Pulmonary artery endothelial cell (primary cell): Measurements from ENCODE around the gene LMF1. TPM values are rescaled to one million over a fixed set of nuclear protein-coding genes. Genes with fewer than 3 reads are reported as not detected.

Source experiments
- DNase-seq: peaks from one replicate; pipeline ENCODE4 v3.0.0-alpha.2; 2011; ENCODE audit warnings: low read depth, low spot score
- total RNA-seq: library from RNA; depleted of rRNA; stranded (reverse); fragments of >200 nt; gene quantifications from 2 replicates; pipeline ENCODE4 v1.2.3, GENCODE V29; 2014

Gene LMF1
- total RNA-seq, 1 donor from 2014 or later: 12.9 TPM

GRCh38 chr16:913817-914439 lies 56.9 kb downstream of the LMF1 start:
- no peak for DNase-seq

- no peak for DNase-seq
Measured at GRCh38 chr16:912684-913613, 57.8 kb downstream of the LMF1 start.

GRCh38 chr16:912322-912683 lies 58.5 kb downstream of the LMF1 start:
- DNase-seq: no peak

DNA sequence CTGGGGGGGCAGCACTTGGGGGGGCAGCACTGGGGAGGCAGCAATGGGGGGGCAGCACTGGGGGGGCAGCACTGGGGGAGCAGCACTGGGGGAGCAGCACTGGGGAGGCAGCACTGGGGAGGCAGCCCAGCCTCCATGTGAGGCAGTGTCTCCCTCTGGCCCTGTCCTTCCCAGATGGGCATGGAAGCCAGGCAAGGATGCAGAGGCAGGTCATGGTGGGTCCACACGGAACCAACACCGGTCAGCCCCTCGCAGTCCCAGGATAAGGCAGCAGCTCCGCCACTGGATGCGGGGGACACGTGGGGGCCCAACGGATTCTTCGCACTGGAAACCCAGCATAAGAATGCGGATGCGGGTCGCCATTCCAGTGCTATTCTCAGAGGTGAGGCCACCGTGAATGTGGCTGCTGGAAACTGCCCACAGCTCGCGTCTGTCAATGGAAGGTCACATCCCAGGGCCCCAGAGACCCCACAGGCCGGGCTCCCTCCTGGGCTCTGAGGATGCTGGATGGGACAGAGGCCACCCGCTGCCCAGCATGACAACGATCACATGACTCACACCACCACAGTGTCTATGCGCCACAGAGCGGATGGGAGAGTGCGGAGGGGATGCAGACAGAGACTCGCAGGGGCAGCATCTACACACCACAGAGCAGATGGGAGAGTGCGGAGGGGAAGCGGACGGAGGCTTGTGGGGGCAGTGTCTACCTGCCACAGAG lies 59.0 kb downstream of the LMF1 start:
- DNase-seq: no peak

DNA sequence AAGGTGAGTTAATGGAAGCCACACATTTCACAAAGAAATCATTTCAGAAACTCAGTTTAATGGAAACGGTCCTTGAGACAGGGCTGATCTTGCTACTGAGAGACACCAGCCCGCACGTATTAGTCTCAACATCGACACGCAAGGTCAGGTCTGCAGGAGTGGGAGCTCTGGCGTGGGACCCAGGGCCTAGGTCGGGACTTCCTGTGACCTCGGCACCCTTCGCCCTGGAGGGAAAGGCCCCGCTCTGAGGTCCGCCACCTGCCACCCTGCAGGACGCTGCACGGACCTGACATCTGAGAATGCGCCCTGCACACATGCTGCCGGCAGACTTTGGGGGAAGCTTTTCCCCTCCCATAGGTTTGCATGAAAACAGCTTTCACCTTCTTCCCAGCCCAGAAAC lies 59.7 kb downstream of the LMF1 start:
- no peak for DNase-seq

DNA sequence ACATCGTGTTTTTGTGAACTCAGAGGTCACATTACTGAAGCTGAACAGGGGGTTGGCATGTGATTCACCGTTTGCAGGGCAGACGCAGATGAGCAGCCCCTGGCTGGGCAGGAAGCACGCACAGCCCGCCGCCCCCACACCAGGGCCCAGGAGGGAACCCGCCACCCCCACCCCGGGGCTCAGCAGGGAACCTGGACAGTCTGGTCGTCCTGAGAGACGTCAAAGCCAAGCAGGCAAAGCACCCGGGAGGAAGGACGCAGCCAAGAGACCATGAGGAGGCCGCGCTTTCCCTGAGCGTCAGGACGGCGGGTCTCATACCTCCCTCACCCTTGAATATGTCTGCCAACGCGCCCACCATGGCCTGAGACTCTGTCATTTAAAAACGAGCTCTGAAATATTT lies 60.6 kb downstream of the LMF1 start:
- DNase-seq: no peak

DNA sequence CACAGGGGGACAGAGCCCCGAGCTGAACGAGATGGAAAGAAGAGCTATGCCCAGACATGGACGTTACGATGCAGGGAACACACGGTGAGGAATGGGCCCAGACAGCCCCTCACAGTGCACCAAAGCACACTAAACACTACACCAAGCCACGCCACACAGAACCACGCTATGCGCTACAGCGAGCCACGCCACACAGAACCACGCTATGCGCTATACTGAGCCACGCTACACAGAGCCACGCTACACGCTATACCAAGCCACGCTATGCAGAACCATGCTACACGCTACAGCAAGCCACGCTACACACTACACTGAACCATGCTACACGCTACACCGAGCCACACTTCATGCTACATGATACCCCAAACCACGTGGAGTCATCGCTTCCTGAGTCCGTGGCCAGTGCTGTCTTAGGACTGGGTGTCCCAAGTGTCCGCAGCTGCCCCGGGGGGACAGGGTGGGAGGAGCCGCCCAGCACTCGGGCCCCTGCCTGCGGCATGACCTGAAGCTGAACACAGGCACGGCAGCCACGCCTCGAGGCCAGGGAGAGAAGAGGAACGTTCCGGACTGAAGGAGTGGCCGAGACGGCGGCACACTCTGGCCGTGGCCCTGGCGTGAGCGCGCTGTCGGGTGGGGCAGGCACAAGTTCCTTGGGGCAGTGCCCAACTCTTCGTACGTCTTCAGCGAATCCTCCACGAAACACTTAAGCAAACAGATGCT lies 61.3 kb downstream of the LMF1 start:
- no peak for DNase-seq

DNA sequence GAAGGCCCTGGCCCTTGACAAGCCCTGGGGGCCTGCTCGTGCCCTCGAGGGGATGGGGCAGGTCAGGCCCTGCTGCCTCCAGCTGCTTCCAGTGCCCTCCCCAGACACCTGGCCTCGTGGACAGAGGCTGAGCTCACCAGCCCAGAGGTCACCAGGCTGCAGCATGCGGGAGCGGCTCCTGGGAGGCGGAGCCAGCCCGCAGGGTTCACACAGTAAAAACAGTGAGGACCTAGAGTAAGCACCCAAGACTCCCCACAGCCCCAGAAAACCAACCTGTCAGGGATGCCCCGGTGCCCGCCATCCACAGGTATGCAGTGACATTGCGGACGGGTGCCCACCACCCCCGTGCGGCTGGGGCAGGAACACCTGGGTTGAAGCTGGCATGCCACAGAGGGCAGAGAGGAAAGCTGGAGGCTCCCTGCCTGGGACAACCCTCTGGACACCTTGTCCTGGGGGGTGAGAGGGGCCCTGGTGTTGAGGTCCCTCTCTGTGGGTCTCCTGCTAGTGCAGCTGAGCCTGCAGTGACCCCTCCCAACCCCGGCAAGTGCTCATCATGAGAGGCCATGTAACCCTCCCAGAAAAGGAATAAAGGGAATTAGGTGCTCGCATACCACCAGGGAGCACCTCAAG lies 62.1 kb downstream of the LMF1 start:
- no peak for DNase-seq

- DNase-seq: no peak
Measured at GRCh38 chr16:907842-908241, 62.9 kb downstream of the LMF1 start.

GRCh38 chr16:907361-907760 lies 63.4 kb downstream of the LMF1 start:
- no peak for DNase-seq

DNA sequence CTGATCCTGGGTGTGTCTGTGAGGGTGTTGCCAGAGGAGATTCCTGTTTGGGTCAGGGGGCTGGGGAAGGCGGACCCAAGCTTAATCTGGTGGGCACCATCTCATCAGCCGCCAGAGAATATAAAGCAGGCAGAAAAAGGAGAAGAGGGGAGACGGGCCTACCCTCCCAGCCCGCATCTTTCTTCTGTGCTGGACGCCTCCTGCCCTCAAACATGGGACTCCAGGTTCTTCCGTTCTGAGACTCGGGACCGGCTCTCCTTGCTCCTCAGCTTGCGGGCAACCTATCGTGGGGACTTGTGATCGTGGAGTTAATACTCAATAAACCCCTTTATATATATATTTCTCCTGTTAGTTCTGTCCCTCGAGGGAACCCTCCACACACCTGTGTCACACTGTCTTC lies 64.5 kb downstream of the LMF1 start:
- DNase-seq: no peak

DNA sequence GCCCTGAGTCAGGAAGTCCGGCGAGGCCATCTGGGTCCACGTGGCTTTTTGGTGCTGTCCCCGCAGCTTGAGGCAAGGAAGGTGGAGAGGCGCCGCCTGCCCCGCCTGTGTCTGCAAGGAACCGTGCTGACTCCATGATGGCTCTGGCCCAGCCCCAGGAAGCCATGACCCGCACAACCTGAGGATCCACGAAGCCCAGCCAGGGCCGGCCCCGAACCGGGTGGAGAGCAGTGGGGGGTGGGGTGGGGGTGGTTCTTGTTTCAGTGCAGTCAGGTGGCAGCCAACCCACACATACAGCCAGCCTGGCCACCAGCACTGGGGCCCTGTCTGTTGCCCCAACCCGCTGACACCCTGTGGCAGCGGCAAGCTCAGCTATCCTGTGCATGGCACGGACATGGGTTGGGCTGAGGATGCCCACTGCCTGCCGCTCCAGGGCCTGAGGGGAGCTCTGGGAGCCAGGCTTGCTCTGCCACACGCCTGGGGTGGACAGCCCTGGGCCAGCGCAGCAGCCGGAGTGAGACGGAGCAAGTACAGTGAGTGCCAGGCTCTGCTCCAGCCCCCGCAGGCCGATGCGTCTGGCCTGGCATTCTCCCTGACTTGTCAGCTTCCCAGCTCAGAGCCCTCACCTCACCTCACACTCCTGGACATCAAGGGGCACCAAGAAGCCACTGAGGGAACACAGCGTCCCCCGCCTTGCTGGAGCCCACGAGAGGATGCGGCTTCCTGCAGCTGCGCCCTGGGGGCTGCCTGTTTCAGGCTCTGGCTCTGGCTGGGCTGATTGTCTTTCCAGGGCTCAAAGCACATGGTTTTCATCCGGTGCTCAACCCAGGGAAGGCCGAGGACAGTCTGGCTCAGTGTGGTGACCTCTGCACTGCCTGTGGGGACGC lies 68.8 kb downstream of the LMF1 start:
- no peak for DNase-seq

DNA sequence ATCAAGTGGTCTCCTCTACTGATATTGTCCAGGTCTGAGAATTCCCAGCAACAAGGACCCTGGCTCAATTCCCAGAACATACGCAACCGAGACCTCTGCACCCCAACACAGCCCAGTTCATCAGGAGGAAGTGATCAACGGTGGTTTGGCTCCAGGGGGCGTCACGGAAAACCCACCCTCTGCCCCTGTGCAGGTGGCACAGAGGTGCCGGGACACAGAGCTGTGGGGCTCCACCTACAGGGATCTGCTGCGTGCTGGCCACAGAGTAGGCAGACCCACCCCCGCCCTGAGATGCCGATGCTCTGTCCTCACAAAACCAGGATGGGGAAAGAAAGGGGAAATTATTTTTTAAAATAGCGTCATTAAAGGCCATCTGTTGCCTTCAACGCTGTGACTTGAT lies 69.6 kb downstream of the LMF1 start:
- DNase-seq: no peak

DNA sequence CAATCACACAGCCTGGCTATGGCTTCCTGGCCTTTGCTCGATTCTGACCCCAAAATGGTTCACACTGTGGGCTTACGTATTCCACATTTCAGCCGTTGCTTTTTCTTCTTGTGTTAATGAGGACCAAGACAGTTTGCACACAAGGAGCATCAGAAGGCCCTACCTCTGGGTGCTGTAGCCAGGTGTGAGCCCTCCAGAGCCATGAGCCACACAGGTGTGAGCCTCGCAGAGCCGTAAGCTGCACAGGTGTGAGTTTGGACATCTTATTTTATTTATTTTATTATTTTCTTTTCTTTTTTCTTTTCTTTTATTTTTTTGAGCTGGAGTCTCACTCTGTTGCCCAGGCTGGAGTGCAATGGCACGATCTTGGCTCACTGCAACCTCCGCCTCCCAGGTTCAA lies 70.6 kb downstream of the LMF1 start:
- DNase-seq: no peak

DNA sequence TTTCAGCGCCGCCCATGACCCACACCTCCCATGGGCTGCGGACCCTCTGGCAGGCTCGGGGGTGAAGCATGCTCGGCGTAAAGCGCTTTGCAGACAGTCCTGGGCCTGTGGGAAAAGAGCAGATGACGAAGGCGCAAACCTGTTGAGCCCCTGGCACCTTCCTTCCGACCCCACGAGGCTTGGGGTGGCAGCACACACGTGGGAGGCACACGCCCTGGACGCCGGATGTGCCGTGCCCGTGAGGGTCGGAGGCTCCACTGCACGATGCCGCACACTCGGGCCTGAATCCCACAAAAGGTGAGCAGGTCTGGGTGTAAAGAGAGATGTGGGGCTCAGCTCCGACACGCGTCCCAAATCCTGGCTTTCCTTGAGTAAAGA lies 71.1 kb downstream of the LMF1 start:
- no peak for DNase-seq

- DNase-seq: no peak
Measured at GRCh38 chr16:898761-899682, 71.8 kb downstream of the LMF1 start.

DNA sequence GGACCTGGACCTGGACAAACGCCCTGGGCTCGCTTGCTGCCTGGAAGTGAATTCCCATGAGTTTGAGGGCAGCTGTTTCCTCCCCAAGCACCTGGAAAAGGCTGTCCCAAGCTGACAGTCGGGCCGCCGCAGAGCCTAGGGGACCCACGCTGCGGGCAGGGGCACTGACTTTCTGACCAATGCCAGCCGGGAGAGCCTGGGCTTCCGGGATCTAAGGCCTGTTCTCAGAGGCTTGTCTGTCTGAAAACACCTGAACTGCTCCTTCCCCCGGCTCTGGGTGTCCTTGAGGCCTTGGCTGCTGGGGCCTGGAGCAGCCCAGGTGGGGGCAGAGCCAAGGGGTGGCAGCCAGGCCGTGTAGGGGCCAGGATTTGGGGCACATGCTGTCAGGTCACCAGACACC lies 72.6 kb downstream of the LMF1 start:
- no peak for DNase-seq

DNA sequence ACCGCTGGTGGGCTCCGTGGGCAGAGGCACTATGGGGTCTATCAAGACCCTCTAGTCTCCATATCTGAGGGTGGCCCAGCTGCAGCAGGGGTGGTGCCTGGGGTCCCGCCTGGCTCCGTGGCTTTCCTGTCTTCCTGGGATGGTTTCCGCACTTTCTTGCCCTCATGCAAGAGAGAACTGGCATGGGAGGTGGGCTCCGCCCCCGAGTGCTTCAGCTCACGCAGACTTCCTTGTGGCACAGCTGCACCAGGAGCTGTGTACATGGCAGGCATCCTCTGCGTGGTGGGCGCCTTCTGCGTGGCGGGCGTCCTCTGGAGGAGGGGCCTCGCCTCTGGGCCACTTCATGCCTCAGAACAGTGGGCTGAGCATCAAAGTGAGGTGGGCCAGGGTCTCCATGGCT lies 73.1 kb downstream of the LMF1 start:
- DNase-seq: no peak

GRCh38 chr16:897200-897543 lies 73.6 kb downstream of the LMF1 start:
- no peak for DNase-seq
